Measurements from ENCODE around the gene MAD1L1. TPM values are rescaled to one million over a fixed set of nuclear protein-coding genes. Genes with fewer than 3 reads are reported as not detected.

Gene MAD1L1
- total and polyA plus RNA-seq, 2 of the 8 experiments (the other 6 are each of a cell fraction or from before 2014, with no cell fraction given) = 40.4 to 44.6 TPM

- Histone ChIP-seq H3K4me1 (replicated peaks in 1 of 4; ENCODE audit: control insufficient read depth in 3 of 4, insufficient read depth in 4 of 4, low read length in 3 of 4) (no peaks in the 10 kb centered on the region), H3K27me3 (replicated peaks in 1 of 4; ENCODE audit: control insufficient read depth in 3 of 4, extremely low read depth in 1 of 4, insufficient read depth in 3 of 4, low read length in 3 of 4) (no peaks in the 10 kb centered on the region), H2BK12ac (ENCODE audit: low read depth, low read length) (no peak overlapping the region), H4K8ac (ENCODE audit: extremely low read depth, insufficient read depth, low read length) (no peak overlapping the region), H3K79me2 (ENCODE audit: control insufficient read depth in 1 of 2, insufficient read depth in 2 of 2, low read length in 2 of 2) (no peaks in the 10 kb centered on the region), H2BK20ac (ENCODE audit: low read length) (no peak overlapping the region), H2AK5ac (ENCODE audit: low read depth, low read length) (no peak overlapping the region), H3K23me2 (ENCODE audit: low read depth, low read length) (no peaks in the 10 kb centered on the region), H3K4me3 (ENCODE audit: extremely low read depth in 1 of 4, insufficient read depth in 2 of 4, low read depth in 3 of 4, low read length in 4 of 4) (no peak overlapping the region), H2BK5ac (ENCODE audit: low read depth, low read length) (no peak overlapping the region), H3K9ac (replicated peaks in 1 of 4; ENCODE audit: extremely low read depth in 1 of 4, low read depth in 3 of 4, low read length in 3 of 4) (no peak overlapping the region), H2BK15ac (ENCODE audit: low read length) (no peak overlapping the region), H3K56ac (replicated peaks; ENCODE audit: insufficient read length, low read depth, low read length) (no peak overlapping the region), H2AFZ (ENCODE audit: low read length) (no peak overlapping the region), H4K91ac (replicated peaks; ENCODE audit: insufficient read length, low read length) (no peak overlapping the region), H3K27ac (ENCODE audit: low read depth, low read length) (no peak overlapping the region), H2BK120ac (replicated peaks; ENCODE audit: low read depth, low read length) (no peak overlapping the region), H3K79me1 (ENCODE audit: low read depth, low read length) (peaks cover 3% of the 10 kb centered on the region; the same call in 1 of the 2 replicates), H3K36me3 (ENCODE audit: control insufficient read depth in 2 of 4, insufficient read depth in 4 of 4, low read length in 3 of 4) (no peaks in the 10 kb centered on the region; a peak in 1 of 8 replicates), H4K20me1 (replicated peaks in 1 of 2; ENCODE audit: control insufficient read depth in 1 of 2, insufficient read depth in 2 of 2, low read length in 2 of 2) (peaks cover 0 to 6% of the 10 kb centered on the region in 2 experiments), H3K4ac (replicated peaks; ENCODE audit: insufficient read length, low read depth, low read length) (no peak overlapping the region), H3K4me2 (ENCODE audit: insufficient read depth in 1 of 2, low read depth in 2 of 2, low read length in 2 of 2) (no peak overlapping the region), H4K5ac (ENCODE audit: insufficient read length, low read depth, low read length) (no peak overlapping the region), H3K9me3 (ENCODE audit: insufficient read depth in 2 of 2, low read depth in 1 of 2, low read length in 1 of 2) (no peaks in the 10 kb centered on the region), H3K14ac (ENCODE audit: insufficient read length) (no peak overlapping the region), H3K18ac (ENCODE audit: extremely low read depth, low read length) (no peak overlapping the region), H3K23ac (ENCODE audit: insufficient read length) (no peak overlapping the region)
- FAIRE-seq (no peak), DNase-seq (ENCODE audit: low read depth in 1 of 2, low spot score in 2 of 2) (no peak)
- TF ChIP-seq CHD2 (IDR thresholded peaks at IDR 0.05; ENCODE audit: low read length) = no peak
- TF ChIP-seq USF2 (IDR thresholded peaks at IDR 0.05; ENCODE audit: low read length) = no peak
- TF ChIP-seq CHD1 (IDR thresholded peaks at IDR 0.05; ENCODE audit: low read depth, low read length) = no peak
- no peak for TF ChIP-seq JUN (IDR thresholded peaks at IDR 0.05; ENCODE audit: low read depth, low read length)
- TF ChIP-seq EGR1 (IDR thresholded peaks at IDR 0.05; ENCODE audit: borderline replicate concordance, low read depth, low read length) = no peak
- no peak for TF ChIP-seq RXRA (IDR thresholded peaks at IDR 0.05; ENCODE audit: insufficient read depth, low read depth, low read length)
- no peak for TF ChIP-seq CEBPB (IDR thresholded peaks at IDR 0.05; ENCODE audit: low read depth, low read length)
- ChIA-PET POLR2A (ENCODE audit: partially characterized antibody) (no interaction called here), CTCF (ENCODE audit: partially characterized antibody) (interaction anchor here (1.4 to 1.6 kb wide), 2 partner anchors 59 to 178 kb away, joined by 3 read pairs; no protein-coding TSS in a partner anchor)
- 92% methylated on average over 17 of the region's 17 CpGs; no CpG with 5 or more reads in 1 of the 2 experiments for WGBS, 2 experiments (ENCODE audit: extremely low coverage in 1 of 2, insufficient coverage in 1 of 2, insufficient read length in 1 of 2, insufficient replicate concordance in 2 of 2, low coverage in 1 of 2, low lambda C conversion rate in 2 of 2, missing lambda C conversion rate in 1 of 2)
Measured at GRCh38 chr7:1951600-1951999, 281.1 kb downstream of the MAD1L1 start.
